Heart left ventricle (tissue), 13 donors: ENCODE results near the gene TNFAIP6.

Experiments used
- CTCF ChIP-seq, 12 donors: fragments of 200-600 bp; sonication (generic) in 4 of 12; IDR thresholded peaks; one replicate each; pipeline versions ENCODE4 v1.5.0 to v1.8.0; 2018 to 2022; ENCODE audit warnings: antibody characterized with exemption in 12 of 12, mild to moderate bottlenecking in 5 of 12
- POLR2A ChIP-seq, 2 donors: fragments of 450-650 bp; IDR thresholded peaks; one replicate each; pipeline ENCODE4 v1.6.1; 2017; ENCODE audit warnings: antibody characterized with exemption in 2 of 2, mild to moderate bottlenecking in 2 of 2, moderate library complexity in 2 of 2
- donor health status: ischemic (EF 13 %, LVEDD 7.1; RV severe dilation, severe dysfunction).
- donor health status: DM: no; HTN: yes; CAD: no.
- donor health status: DM: no; HTN: no; CAD: no.
- donor health status: ischemic (EF 25% LVEDD 6.9; RV normal size, moderate dysfunction).
- donor health status: ischemic (EF 25% LVEDD 5.7; RV mildly dilated, moderate dysfunction).
- donor health status: ischemic (EF 35%, LVEDD 5.7; RV mildly dilated, moderate dysfunction).
- donor health status: nonischemic (EF 11% LVEDD 7.7; RV severe dilation, severe dysfunction).
- donor health status: DM: yes; HTN: yes; CAD: no.
- donor health status: PGD.
- donor health status: ischemic (EF 29% LVEDD 5.4; RV normal size, mild dysfunction).
- donor health status: nonischemic (EF 23%, LVEDD 6.1; RV moderate dilation, normal function).

- TF ChIP-seq CTCF (IDR thresholded peaks at IDR 0.05), result no peak
- no peak for TF ChIP-seq POLR2A (IDR thresholded peaks at IDR 0.05)
Measured at GRCh38 chr2:151354807-151355206, 2.6 kb upstream of the TNFAIP6 start.
